NCI-H1694 treated with DMSO at 0.1 percent for 48 hours (cell line): ENCODE data around the gene CEP162.
"Not testable (repeated sequence)": the region's sequence is repeated elsewhere in the genome, so short reads cannot be mapped to it uniquely, and the experiment has no call there.

Source experiments
- DNase-seq: peaks from one replicate; lab custom pipeline; 2025; lab: John Stamatoyannopoulos, UW

The CEP162 gene

GRCh38 chr6:84224251-84224650 lies 3.2 kb downstream of the CEP162 start:
- DNase-seq, result no peak

GRCh38 chr6:84223608-84224007 lies 3.8 kb downstream of the CEP162 start:
- DNase-seq, result not testable (repeated sequence)

- no peak for DNase-seq
These were observed 5.0 kb downstream of the CEP162 start for GRCh38 chr6:84222426-84222825.

GRCh38 chr6:84220809-84221409 lies 6.5 kb downstream of the CEP162 start:
- DNase-seq, result peak; percentile 8

GRCh38 chr6:84218091-84218490 lies 9.4 kb downstream of the CEP162 start:
- DNase-seq, result no peak

- no peak for DNase-seq
These were observed 14.2 kb downstream of the CEP162 start for GRCh38 chr6:84213217-84213616.

- DNase-seq, result no peak
These were observed 23.4 kb downstream of the CEP162 start for GRCh38 chr6:84204011-84204410.

GRCh38 chr6:84199987-84200386 lies 27.5 kb downstream of the CEP162 start:
- not testable (repeated sequence) for DNase-seq

GRCh38 chr6:84197708-84198107 lies 29.7 kb downstream of the CEP162 start:
- DNase-seq, result peak; percentile 3

- DNase-seq, result no peak
These were observed 34.2 kb downstream of the CEP162 start for GRCh38 chr6:84193114-84193708.

- DNase-seq, result no peak
These were observed 35.6 kb downstream of the CEP162 start for GRCh38 chr6:84191802-84192201.

GRCh38 chr6:84189356-84189755 lies 38.1 kb downstream of the CEP162 start:
- not testable (repeated sequence) for DNase-seq

- no peak for DNase-seq
These were observed 44.0 kb downstream of the CEP162 start for GRCh38 chr6:84183430-84183829.

- no peak for DNase-seq
These were observed 45.4 kb downstream of the CEP162 start for GRCh38 chr6:84182001-84182400.

GRCh38 chr6:84177241-84177640 lies 50.2 kb downstream of the CEP162 start:
- DNase-seq, result no peak

- DNase-seq, result no peak
These were observed 54.9 kb downstream of the CEP162 start for GRCh38 chr6:84172574-84172973.

- no peak for DNase-seq
These were observed 55.4 kb downstream of the CEP162 start for GRCh38 chr6:84172080-84172479.

- DNase-seq, result no peak
These were observed 60.0 kb downstream of the CEP162 start for GRCh38 chr6:84167457-84167856.

- DNase-seq, result peak; percentile 25
These were observed 61.0 kb downstream of the CEP162 start for GRCh38 chr6:84166395-84166794.

- not testable (repeated sequence) for DNase-seq
These were observed 63.1 kb downstream of the CEP162 start for GRCh38 chr6:84164328-84164727.

- DNase-seq, result no peak
These were observed 66.3 kb downstream of the CEP162 start for GRCh38 chr6:84161190-84161589.

- no peak for DNase-seq
These were observed 71.1 kb downstream of the CEP162 start for GRCh38 chr6:84156306-84156705.

- no peak for DNase-seq
These were observed 75.8 kb downstream of the CEP162 start for GRCh38 chr6:84151669-84152068.

- DNase-seq, result peak; percentile 33
These were observed 76.7 kb downstream of the CEP162 start for GRCh38 chr6:84150705-84151104.
